ENCODE data around the gene SMYD3.

SMYD3 gene

GRCh38 chr1:246516126-246516525 is 9.0 kb upstream of the SMYD3 start:
- H3K4me3 ChIP-seq (ENCODE audit: extremely low read depth, insufficient read depth, low read length, poor library complexity, severe bottlenecking) = no peak overlapping the region
- H3K9me3 ChIP-seq (ENCODE audit: control insufficient read depth, low read length) = peaks cover 30% of the 10 kb centered on the region
- no peak overlapping the region for H3K27ac ChIP-seq (ENCODE audit: low read depth, low read length, severe bottlenecking)
- H3K36me3 ChIP-seq (ENCODE audit: control insufficient read depth, insufficient read depth, low read length) = no peaks in the 10 kb centered on the region
- no peaks in the 10 kb centered on the region for H3K4me1 ChIP-seq (ENCODE audit: control insufficient read depth, insufficient read depth, low read length, poor library complexity, severe bottlenecking)
- 77 to 90% methylated on average over 3 of the region's 10 CpGs for WGBS, 2 experiments (ENCODE audit: insufficient coverage in 2 of 2)

GRCh38 chr1:246515390-246516005 is 8.4 kb upstream of the SMYD3 start:
- no CpG with 5 or more reads among the region's 3 CpGs for WGBS, 2 experiments (ENCODE audit: insufficient coverage in 2 of 2)
- Histone ChIP-seq H3K4me1 (ENCODE audit: control insufficient read depth, insufficient read depth, low read length, poor library complexity, severe bottlenecking) (no peaks in the 10 kb centered on the region), H3K9me3 (ENCODE audit: control insufficient read depth, low read length) (peaks cover 30% of the 10 kb centered on the region), H3K27ac (ENCODE audit: low read depth, low read length, severe bottlenecking) (no peak overlapping the region), H3K4me3 (ENCODE audit: extremely low read depth, insufficient read depth, low read length, poor library complexity, severe bottlenecking) (no peak overlapping the region), H3K36me3 (ENCODE audit: control insufficient read depth, insufficient read depth, low read length) (no peaks in the 10 kb centered on the region)

GRCh38 chr1:246513619-246514343 is 6.7 kb upstream of the SMYD3 start:
- Histone ChIP-seq H3K27ac (ENCODE audit: low read depth, low read length, severe bottlenecking) (no peak overlapping the region), H3K4me1 (ENCODE audit: control insufficient read depth, insufficient read depth, low read length, poor library complexity, severe bottlenecking) (no peaks in the 10 kb centered on the region), H3K9me3 (ENCODE audit: control insufficient read depth, low read length) (peaks cover 30% of the 10 kb centered on the region), H3K4me3 (ENCODE audit: extremely low read depth, insufficient read depth, low read length, poor library complexity, severe bottlenecking) (no peak overlapping the region), H3K36me3 (ENCODE audit: control insufficient read depth, insufficient read depth, low read length) (no peaks in the 10 kb centered on the region)
- 89 to 90% methylated on average over 7 of the region's 7 CpGs for WGBS, 2 experiments (ENCODE audit: insufficient coverage in 2 of 2)

GRCh38 chr1:246513041-246513440 is 6.0 kb upstream of the SMYD3 start:
- WGBS, 2 experiments (ENCODE audit: insufficient coverage in 2 of 2) = 94 to 100% methylated on average over 3 of the region's 5 CpGs
- no peak overlapping the region for H3K27ac ChIP-seq (ENCODE audit: low read depth, low read length, severe bottlenecking)

GRCh38 chr1:246512635-246513034 is 5.6 kb upstream of the SMYD3 start:
- no peak overlapping the region for H3K4me3 ChIP-seq (ENCODE audit: extremely low read depth, insufficient read depth, low read length, poor library complexity, severe bottlenecking)
- no peak overlapping the region for H3K27ac ChIP-seq (ENCODE audit: low read depth, low read length, severe bottlenecking)
- no peaks in the 10 kb centered on the region for H3K4me1 ChIP-seq (ENCODE audit: control insufficient read depth, insufficient read depth, low read length, poor library complexity, severe bottlenecking)
- no peaks in the 10 kb centered on the region for H3K36me3 ChIP-seq (ENCODE audit: control insufficient read depth, insufficient read depth, low read length)
- H3K9me3 ChIP-seq (ENCODE audit: control insufficient read depth, low read length) = peaks cover 29% of the 10 kb centered on the region
- WGBS, 2 experiments (ENCODE audit: insufficient coverage in 2 of 2) = 81 to 90% methylated on average over 8 to 9 of the region's 10 CpGs

More at GRCh38 chr1:246513041-246513440, 6.0 kb upstream of the SMYD3 start:
- Histone ChIP-seq H3K4me3 (ENCODE audit: extremely low read depth, insufficient read depth, low read length, poor library complexity, severe bottlenecking) (no peak overlapping the region), H3K4me1 (ENCODE audit: control insufficient read depth, insufficient read depth, low read length, poor library complexity, severe bottlenecking) (no peaks in the 10 kb centered on the region), H3K36me3 (ENCODE audit: control insufficient read depth, insufficient read depth, low read length) (no peaks in the 10 kb centered on the region), H3K9me3 (ENCODE audit: control insufficient read depth, low read length) (peaks cover 30% of the 10 kb centered on the region)

GRCh38 chr1:246512230-246512629 is 5.2 kb upstream of the SMYD3 start:
- Histone ChIP-seq H3K9me3 (ENCODE audit: control insufficient read depth, low read length) (peaks cover 25% of the 10 kb centered on the region), H3K36me3 (ENCODE audit: control insufficient read depth, insufficient read depth, low read length) (no peaks in the 10 kb centered on the region), H3K4me1 (ENCODE audit: control insufficient read depth, insufficient read depth, low read length, poor library complexity, severe bottlenecking) (no peaks in the 10 kb centered on the region), H3K27ac (ENCODE audit: low read depth, low read length, severe bottlenecking) (no peak overlapping the region), H3K4me3 (ENCODE audit: extremely low read depth, insufficient read depth, low read length, poor library complexity, severe bottlenecking) (no peak overlapping the region)
- 89 to 95% methylated on average over 6 of the region's 7 CpGs for WGBS, 2 experiments (ENCODE audit: insufficient coverage in 2 of 2)

- no peak overlapping the region for H3K27ac ChIP-seq (ENCODE audit: low read depth, low read length, severe bottlenecking)
- no peaks in the 10 kb centered on the region for H3K4me1 ChIP-seq (ENCODE audit: control insufficient read depth, insufficient read depth, low read length, poor library complexity, severe bottlenecking)
- H3K4me3 ChIP-seq (ENCODE audit: extremely low read depth, insufficient read depth, low read length, poor library complexity, severe bottlenecking) = no peak overlapping the region
- 92 to 96% methylated on average over 2 to 5 of the region's 7 CpGs for WGBS, 2 experiments (ENCODE audit: insufficient coverage in 2 of 2)
- no peaks in the 10 kb centered on the region for H3K36me3 ChIP-seq (ENCODE audit: control insufficient read depth, insufficient read depth, low read length)
- H3K9me3 ChIP-seq (ENCODE audit: control insufficient read depth, low read length) = peaks cover 14% of the 10 kb centered on the region
Observed at GRCh38 chr1:246511203-246511602, 4.1 kb upstream of the SMYD3 start.

DNA sequence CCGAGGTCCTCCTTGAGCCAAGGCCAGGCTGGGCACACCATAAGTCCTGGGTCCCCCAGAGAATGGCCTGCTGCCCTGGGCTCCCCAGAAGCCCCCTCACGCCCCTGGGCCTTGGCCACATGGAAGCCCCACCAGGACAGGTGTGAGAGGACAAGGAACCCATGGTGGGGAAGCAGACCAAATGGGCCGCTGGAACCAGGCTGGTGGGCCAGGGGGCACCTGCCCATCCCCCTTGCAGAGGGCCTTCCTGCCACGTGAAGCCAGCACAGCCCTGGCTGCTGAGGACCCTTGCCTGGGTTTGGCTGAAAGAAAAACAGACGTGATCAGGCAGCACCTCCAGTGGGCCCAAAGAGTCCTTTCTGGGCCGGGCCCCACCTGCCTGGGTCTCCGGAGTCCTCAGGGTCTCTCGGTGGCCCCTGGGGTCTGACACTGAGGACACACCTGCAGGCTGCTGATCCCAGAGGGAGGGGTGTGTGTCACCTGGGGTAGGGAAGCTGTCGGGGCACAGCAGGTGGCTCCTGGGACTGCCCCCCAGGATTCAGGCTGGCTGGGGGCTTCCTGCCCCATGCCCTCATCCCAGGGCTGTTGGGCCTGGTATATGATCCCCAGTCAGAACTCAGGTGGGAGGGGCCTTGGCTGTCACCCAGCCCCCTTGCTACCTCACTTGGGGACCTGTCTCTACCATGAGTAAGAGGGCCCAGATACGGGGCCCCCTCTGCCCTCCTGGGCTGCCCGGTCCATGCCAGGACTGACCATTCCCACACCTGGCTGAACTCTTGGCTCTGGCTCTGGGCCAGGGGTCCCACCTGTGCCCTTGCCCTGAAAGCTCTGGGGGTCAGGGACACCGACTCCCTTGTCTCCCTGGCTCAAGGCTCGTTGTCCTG is 3.3 kb upstream of the SMYD3 start:
- H3K9me3 ChIP-seq (ENCODE audit: control insufficient read depth, low read length) = peaks cover 6% of the 10 kb centered on the region
- WGBS, 2 experiments (ENCODE audit: insufficient coverage in 2 of 2) = 73 to 87% methylated on average over 9 to 11 of the region's 13 CpGs

DNA sequence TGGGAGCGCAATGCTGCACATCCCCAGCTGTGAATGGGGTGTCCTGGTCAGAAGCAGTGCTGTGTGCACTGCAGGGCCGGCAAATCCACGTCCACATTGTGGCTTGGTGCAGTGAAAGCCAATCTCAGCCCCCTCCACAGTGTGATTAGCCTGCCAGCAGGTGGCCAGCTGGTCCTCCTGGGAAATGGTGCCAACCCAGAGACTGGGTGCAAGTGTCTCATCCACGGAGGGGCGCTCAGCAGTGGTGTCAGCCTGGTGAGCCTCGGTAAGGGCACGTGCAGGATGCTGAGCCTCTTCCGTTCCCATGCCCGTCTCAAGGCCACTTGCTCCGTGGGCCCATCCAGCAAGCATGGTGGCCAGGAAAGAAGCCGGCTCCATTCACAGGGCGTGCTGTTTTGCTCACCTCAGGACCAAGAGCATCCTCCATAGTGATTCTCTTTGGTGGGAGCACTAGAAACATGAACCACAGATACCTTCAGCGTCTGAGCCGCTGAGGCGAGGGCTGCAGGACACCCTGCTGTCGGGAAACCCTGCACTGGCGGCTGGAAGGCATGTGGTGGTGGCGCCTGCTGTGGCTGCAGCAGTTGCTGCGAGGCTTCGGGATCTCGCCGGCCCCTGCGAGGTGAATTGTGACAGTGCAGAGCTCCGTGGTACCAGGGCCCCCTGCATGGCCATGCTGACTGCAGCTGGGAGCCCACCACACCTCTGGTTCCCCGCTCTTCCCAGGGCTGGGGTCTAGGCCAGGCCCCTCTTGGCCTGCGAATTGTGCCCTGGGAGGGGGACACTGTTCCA is 2.0 kb upstream of the SMYD3 start:
- no peaks in the 10 kb centered on the region for H3K9me3 ChIP-seq (ENCODE audit: control insufficient read depth, low read length)
- no peak overlapping the region for H3K4me3 ChIP-seq (ENCODE audit: extremely low read depth, insufficient read depth, low read length, poor library complexity, severe bottlenecking)
- H3K36me3 ChIP-seq (ENCODE audit: control insufficient read depth, insufficient read depth, low read length) = no peaks in the 10 kb centered on the region
- no peak overlapping the region for H3K27ac ChIP-seq (ENCODE audit: low read depth, low read length, severe bottlenecking)
- 87 to 88% methylated on average over 20 to 26 of the region's 26 CpGs for WGBS, 2 experiments (ENCODE audit: insufficient coverage in 2 of 2)
- H3K4me1 ChIP-seq (ENCODE audit: control insufficient read depth, insufficient read depth, low read length, poor library complexity, severe bottlenecking) = no peaks in the 10 kb centered on the region

More for the DNA sequence above, 3.3 kb upstream of the SMYD3 start:
- no peaks in the 10 kb centered on the region for H3K4me1 ChIP-seq (ENCODE audit: control insufficient read depth, insufficient read depth, low read length, poor library complexity, severe bottlenecking)
- no peak overlapping the region for H3K4me3 ChIP-seq (ENCODE audit: extremely low read depth, insufficient read depth, low read length, poor library complexity, severe bottlenecking)
- no peaks in the 10 kb centered on the region for H3K36me3 ChIP-seq (ENCODE audit: control insufficient read depth, insufficient read depth, low read length)
- H3K27ac ChIP-seq (ENCODE audit: low read depth, low read length, severe bottlenecking) = no peak overlapping the region

GRCh38 chr1:246506367-246506673 is 759 bp downstream of the SMYD3 start:
- no peaks in the 10 kb centered on the region for H3K36me3 ChIP-seq (ENCODE audit: control insufficient read depth, insufficient read depth, low read length)
- no peaks in the 10 kb centered on the region for H3K4me1 ChIP-seq (ENCODE audit: control insufficient read depth, insufficient read depth, low read length, poor library complexity, severe bottlenecking)
- H3K27ac ChIP-seq (ENCODE audit: low read depth, low read length, severe bottlenecking) = no peak overlapping the region
- H3K4me3 ChIP-seq (ENCODE audit: extremely low read depth, insufficient read depth, low read length, poor library complexity, severe bottlenecking) = peak overlapping the region; percentile 87
- 20 to 22% methylated on average over 6 to 9 of the region's 9 CpGs for WGBS, 2 experiments (ENCODE audit: insufficient coverage in 2 of 2)
- no peaks in the 10 kb centered on the region for H3K9me3 ChIP-seq (ENCODE audit: control insufficient read depth, low read length)

Measured in mesodermal cell (in vitro differentiated cells).